ENCODE results near the gene AIMP2. TPM values are rescaled to one million over a fixed set of nuclear protein-coding genes. Genes with fewer than 3 reads are reported as not detected.

Gene AIMP2
- total RNA-seq, result 31.0 and 42.7 TPM in 2 replicates

GRCh38 chr7:6008668-6009611, at the start of gene AIMP2, which contains the start of gene PMS2:
Gene AIMP2 (plus strand): TSS chr7:6009272. CDS start chr7:6009364, 92 bp downstream.
Gene PMS2 (minus strand): TSS chr7:6009049. CDS start chr7:6009019, 30 bp downstream.

GRCh38 chr7:5970347-5970911, 38.6 kb upstream of the AIMP2 start, which contains the start of gene RSPH10B:
Gene RSPH10B (minus strand): TSS chr7:5970689. CDS start chr7:5967116, 3,573 bp downstream.

GRCh38 chr7:6030988-6031387, 21.9 kb downstream of the AIMP2 start, which contains the start of gene ANKRD61:
Gene ANKRD61 (plus strand): TSS chr7:6031376. CDS start chr7:6031376, 0 bp downstream.

Other genes starting within 250 kb of the AIMP2 start
- 25.1 and 28.8 TPM in 2 replicates for gene RNF216, start 227.6 kb upstream of the AIMP2 start, total RNA-seq
- gene OCM, start 128.5 kb upstream of the AIMP2 start, total RNA-seq, result not detected in 2 replicates
- 39.2 and 42.3 TPM in 2 replicates for gene CCZ1, start 110.5 kb upstream of the AIMP2 start, total RNA-seq
- 0.53 TPM in 1 of 2 replicates, not detected in the other for gene RSPH10B, start 38.6 kb upstream of the AIMP2 start, total RNA-seq
- gene PMS2, start 223 bp upstream of the AIMP2 start, total RNA-seq, result 18.5 and 19.6 TPM in 2 replicates
- gene ANKRD61, start 22.1 kb downstream of the AIMP2 start, total RNA-seq, result 0.12 and 0.26 TPM in 2 replicates
- gene EIF2AK1, start 49.9 kb downstream of the AIMP2 start, total RNA-seq, result 40.0 and 74.5 TPM in 2 replicates
- gene USP42, start 95.7 kb downstream of the AIMP2 start, total RNA-seq, result 2.4 and 2.6 TPM in 2 replicates

Data from aortic smooth muscle cell (primary cell).